Panc1 (cell line): ENCODE measurements around the gene ASCC3.

Experiments
- CTCF ChIP-seq: fragments of 450-650 bp; IDR thresholded peaks from 2 replicates; pipeline ENCODE4 v1.5.1; 2017; ENCODE audit warnings: mild to moderate bottlenecking
- POLR2AphosphoS5 ChIP-seq: IDR thresholded peaks from 2 replicates; pipeline ENCODE4 v1.6.1; 2012; ENCODE audit warnings: mild to moderate bottlenecking, low read depth, low read length, moderate library complexity

- TF ChIP-seq CTCF (no peak), POLR2AphosphoS5 (no peak)
Measured at GRCh38 chr6:100721256-100721655, 159.9 kb downstream of the ASCC3 start.
